GM12864 (cell line): ENCODE results near the gene FIGN.

Source experiments
- DNase-seq: peaks from one replicate; pipeline ENCODE4 v3.0.0-alpha.2; 2011; ENCODE audit warnings: low read depth
- H3K4me3 ChIP-seq: 2 replicates; pipeline ENCODE4 v1.5.1; 2011; ENCODE audit warnings: mild to moderate bottlenecking, low read depth, low read length, control low read depth
- TF ChIP-seq, protein P1 (sequence below): IDR thresholded peaks from 2 replicates; pipeline ENCODE4 v1.5.1; 2011; ENCODE audit warnings: low read depth, mild to moderate bottlenecking, moderate library complexity, low read length, control low read depth, inconsistent platforms; ENCODE audit errors: missing control alignments

FIGN gene

DNA sequence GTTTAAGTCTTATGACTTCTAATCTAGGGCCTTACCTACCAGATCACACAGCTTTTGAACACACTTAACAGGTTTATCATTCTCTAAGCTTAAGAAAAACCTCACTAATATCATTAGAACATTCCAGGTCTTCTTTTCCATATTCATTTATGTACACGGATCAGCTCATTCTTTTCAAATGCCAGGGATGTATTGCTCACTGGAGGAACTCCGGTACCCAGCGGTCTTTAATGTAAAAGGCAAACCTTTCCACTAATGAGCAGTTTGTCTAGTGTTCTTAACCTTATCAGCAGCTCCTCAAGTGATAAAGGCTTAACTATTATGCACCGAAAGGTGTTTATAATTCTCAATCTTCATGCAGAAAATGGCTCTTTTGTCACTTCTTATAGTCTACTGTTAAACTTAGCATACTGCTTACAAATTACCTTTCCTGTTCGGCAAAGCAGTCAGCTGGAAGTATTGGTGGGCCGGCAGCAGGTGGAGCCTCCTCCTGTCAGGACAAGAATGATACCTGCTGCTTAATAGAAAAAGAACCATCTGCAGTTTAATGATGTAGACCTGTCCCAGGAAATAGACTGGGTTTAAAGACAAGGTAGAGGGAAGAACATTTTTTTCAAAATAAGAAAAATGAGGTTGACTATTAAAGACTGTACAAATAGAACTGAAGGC lies 142.7 kb downstream of the FIGN start:
- TF ChIP-seq, protein P1, sequence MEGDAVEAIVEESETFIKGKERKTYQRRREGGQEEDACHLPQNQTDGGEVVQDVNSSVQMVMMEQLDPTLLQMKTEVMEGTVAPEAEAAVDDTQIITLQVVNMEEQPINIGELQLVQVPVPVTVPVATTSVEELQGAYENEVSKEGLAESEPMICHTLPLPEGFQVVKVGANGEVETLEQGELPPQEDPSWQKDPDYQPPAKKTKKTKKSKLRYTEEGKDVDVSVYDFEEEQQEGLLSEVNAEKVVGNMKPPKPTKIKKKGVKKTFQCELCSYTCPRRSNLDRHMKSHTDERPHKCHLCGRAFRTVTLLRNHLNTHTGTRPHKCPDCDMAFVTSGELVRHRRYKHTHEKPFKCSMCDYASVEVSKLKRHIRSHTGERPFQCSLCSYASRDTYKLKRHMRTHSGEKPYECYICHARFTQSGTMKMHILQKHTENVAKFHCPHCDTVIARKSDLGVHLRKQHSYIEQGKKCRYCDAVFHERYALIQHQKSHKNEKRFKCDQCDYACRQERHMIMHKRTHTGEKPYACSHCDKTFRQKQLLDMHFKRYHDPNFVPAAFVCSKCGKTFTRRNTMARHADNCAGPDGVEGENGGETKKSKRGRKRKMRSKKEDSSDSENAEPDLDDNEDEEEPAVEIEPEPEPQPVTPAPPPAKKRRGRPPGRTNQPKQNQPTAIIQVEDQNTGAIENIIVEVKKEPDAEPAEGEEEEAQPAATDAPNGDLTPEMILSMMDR = no peak
- no peak overlapping the region for H3K4me3 ChIP-seq
- no peak for DNase-seq

DNA sequence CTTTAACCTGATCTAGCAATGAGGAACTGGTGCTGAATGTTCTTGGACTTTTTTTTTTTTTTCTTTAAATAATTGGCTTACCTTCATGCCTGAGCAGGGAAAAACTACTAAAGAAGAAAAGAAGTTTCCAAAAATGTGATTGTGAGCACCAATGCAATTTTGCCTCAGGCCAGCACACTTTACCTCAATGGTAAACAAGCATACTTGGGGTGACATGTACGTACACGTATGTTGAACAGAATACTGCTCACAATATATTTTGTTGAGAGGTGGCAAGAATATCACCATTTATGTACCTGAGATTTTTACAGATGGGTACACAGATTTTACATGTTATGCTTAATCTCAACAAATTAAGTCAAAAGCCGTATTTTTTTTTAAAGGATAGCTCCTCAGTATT lies 144.3 kb downstream of the FIGN start:
- DNase-seq = no peak
- TF ChIP-seq, protein P1 = no peak
- H3K4me3 ChIP-seq = no peak overlapping the region

DNA sequence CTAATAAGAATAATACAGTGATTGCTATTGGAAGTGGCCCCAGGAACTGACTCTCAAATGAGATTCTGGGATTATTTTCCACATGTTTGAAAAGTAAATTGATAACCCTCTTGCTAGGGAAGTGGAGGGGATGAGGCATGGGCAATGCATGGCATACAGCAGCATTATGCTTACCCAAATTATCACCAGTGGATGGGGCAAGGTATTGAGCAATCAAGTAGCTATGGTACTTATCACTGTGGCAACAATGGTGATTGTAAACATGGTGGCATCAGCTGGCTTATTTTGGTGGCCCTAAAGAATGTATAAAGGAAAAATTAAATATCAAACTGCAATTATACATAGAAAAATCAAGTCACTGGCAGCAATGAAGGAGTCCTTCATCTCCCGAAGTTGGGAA lies 155.1 kb downstream of the FIGN start:
- no peak for DNase-seq
- TF ChIP-seq, protein P1 = no peak
- no peak overlapping the region for H3K4me3 ChIP-seq

DNA sequence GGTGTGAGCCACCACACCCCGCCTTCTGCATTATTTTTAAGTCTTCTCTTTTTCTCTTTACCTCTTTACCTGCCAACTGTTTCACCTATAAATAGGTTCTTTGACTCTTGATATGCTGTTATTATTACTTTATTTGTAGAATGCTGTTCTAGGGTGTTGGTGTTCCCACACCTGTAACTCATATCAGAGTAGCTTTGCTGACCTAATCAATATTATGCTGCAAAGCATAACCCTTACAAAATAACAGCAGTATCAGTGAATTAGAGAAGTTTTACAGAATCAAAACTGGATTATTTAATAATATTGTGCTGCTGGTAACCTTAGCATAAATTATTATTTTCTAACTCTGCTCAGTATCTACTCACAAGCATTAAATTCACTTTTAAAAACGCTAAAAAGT lies 161.5 kb downstream of the FIGN start:
- DNase-seq = no peak
- no peak overlapping the region for H3K4me3 ChIP-seq
- TF ChIP-seq, protein P1 = no peak

DNA sequence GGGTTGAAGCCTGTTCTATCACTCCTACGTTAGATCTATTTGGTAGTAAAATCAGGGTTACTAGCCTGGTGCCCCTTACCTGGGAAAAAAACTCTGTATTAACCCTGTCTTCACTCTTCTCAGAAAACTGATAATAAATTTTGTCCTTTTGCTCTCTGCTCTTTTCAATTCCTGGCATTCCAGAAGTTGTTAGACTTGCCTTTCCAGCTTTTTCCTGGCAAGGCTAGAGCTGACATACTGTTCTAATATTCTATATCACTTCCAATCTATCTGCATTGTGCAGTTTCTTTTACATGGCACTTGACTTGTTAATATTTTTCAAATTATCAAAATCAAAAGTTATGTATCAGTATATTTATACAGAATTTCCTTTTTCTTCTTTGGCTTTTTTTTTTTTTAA lies 162.2 kb downstream of the FIGN start:
- TF ChIP-seq, protein P1 = no peak
- DNase-seq = no peak
- H3K4me3 ChIP-seq = no peak overlapping the region

DNA sequence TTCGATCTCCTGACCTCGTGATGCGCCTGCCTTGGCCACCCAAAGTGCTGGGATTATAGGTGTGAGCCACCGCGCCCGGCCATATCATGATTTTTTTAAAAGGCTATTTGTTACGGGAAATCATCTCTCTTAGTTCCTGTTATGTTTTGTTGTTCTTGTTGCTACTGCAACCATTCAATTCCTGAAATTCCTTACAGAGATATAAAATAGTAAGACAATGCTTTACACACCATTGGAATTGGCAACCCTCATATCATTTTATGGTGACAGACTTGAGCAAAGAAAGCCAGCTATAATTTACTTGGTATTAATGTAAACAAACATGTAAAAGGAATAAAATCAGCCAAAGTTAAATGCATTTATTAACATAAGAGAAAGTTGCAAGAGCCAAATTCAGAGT lies 163.0 kb downstream of the FIGN start:
- no peak for DNase-seq
- TF ChIP-seq, protein P1 = no peak
- H3K4me3 ChIP-seq = no peak overlapping the region

DNA sequence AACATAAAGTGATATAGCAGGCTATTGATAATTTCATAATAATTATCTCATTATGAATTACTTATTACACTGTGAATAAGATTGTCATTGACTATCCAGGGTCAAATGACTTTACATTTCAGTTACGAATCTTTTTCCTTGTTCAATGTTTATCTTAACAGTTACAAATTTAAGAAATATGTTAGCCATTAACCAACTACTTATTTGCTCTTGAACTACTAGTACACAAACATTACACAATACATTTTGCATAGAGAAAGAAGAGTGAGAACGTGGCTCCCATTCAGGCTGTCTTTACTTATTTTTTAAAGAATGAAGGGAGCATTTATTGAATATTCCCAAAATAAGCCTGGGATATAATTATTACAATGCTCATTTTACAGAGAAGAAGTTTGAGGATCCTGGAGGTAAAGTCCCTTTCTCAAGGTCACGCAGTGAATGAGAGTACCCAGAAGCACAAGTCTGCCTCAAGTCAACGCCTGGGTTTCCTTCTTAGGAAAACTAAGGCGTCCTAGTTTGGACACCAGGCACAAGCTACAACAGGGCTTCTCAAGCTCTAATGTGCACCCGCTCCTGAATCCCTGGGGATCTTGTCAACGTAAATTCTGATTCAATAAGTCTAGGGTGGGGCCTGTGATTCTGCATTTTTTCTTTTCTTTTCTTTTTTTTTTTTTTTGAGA lies 164.2 kb downstream of the FIGN start:
- no peak for DNase-seq
- TF ChIP-seq, protein P1 = no peak
- no peak overlapping the region for H3K4me3 ChIP-seq
